ENCODE results near the gene TIMM44. TPM values are rescaled to one million over a fixed set of nuclear protein-coding genes. Genes with fewer than 3 reads are reported as not detected.
A peak's percentile ranks its signal among the peaks of the same experiment; 100 is the strongest.

TIMM44 gene
- total RNA-seq, 1 experiment from 2014 or later: 142 TPM

DNA sequence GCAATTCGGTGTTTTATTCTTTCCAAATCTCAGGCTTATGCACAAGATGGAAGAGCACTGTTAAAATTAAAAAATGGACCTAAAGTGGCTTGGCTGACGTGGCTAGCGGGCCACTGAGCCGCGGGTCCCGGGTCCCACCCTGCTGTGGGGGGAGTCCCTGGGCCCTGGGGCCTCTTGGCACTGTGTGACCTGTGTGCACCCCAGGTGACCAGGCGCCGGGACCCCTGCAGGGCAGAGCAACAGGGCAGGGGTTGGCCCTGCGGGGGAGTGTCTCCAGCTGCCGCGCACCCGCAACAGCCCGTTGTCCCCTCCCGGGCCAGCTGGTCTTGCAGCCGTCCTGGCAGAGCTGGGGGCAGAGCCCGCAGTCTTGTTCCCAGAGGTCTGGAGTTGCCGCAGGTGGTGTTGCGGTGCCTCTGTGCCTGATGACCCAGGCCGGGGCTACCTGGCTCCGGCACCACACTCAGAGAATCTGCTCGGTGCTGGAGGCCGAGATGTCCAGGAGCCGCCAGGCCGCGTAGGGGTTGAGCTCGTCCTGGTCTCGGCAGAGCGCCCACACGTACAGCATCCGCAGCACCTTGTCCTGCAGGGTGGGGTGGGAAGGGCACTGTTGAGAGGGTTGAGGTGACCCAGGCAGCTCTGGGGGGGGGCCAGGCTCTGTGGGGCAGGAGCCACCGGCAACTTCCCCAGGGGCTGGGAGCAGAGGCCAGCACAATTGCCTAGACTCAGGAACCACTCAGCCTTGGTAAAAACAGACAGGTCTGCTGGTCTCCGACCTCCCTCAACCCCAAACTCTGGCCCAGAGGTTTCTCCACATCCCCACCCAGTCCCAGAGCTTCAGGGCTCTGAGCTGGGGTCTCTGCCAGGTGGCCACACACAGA is 16.5 kb downstream of the TIMM44 start:
- Mint-ChIP-seq H3K27ac (ENCODE audit: low read depth, unreplicated experiment) (no peak overlapping the region), H3K27me3 (ENCODE audit: insufficient read depth, unreplicated experiment) (no peaks in the 10 kb centered on the region), H3K4me3 (ENCODE audit: unreplicated experiment) (peak overlapping the region; percentile 52), H3K36me3 (ENCODE audit: insufficient read depth, unreplicated experiment) (peaks cover 63% of the 10 kb centered on the region), H3K9me3 (ENCODE audit: unreplicated experiment) (no peaks in the 10 kb centered on the region), H3K4me1 (ENCODE audit: insufficient read depth, unreplicated experiment) (peaks cover 17% of the 10 kb centered on the region)
- ChIA-PET CTCF (interaction anchor here (0.5 to 1.7 kb wide), 5 partner anchors 27 to 246 kb away, joined by 3 to 4 read pairs (median 3); partner anchors contain the start of gene TRAPPC5), POLR2A (interaction anchor here (1.1 to 5.2 kb wide), 2 partner anchors 16 to 57 kb away, joined by 3 to 56 read pairs; partner anchors contain the start of gene TIMM44)
- intact Hi-C loops (cut with micrococcal nuclease): no loop called here
- BruUV-seq (replicated peaks): TSS peak; percentile 53
- DNase-seq (ENCODE audit: unreplicated experiment): no peak
- no peak for TF ChIP-seq CTCF (IDR thresholded peaks at IDR 0.05; ENCODE audit: unreplicated experiment)

DNA sequence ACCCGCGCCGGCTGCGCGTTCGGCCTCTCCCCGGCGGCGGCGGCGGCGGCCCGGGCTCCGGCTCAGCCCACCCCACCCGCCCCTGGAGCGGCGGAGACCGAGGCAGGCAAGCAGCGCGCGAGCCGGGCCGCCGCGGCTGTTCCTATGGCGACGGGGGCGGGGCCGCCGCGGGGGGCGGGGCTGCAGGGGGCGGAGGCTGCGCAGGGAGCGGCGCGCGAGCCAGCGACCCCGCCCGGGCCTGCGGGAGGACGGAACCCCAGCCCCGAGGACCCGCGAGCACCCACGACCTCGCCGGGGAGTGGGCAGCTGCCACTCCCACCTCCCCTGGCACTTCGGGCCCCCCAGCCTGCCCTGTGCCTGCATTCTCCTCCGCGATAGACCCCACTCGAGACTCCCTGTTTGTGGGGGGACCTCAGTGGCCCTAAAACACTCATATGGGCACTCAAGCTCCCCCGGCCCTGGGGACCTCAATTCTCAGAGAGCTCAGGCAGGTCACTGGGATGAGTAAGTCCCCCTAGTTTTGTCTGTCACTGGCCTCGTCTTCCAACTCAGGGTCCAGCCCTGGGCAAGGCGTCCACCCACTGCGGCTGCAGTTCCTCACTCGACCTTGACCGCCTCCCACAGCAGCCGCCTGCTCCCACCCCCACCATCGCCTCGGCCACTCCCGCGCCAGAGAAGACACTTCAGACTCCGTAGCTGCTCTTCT is 17.3 kb downstream of the TIMM44 start, which contains the start of gene CTXN1:
Gene CTXN1, minus strand, starts transcription at position 115 of the 706 bp plus-strand sequence. CDS start 597 bp downstream, outside the sequence.
- intact Hi-C loops (cut with micrococcal nuclease): no loop called here
- DNase-seq (ENCODE audit: unreplicated experiment): peak; percentile 56
- H3K4me1 Mint-ChIP-seq (ENCODE audit: insufficient read depth, unreplicated experiment): peaks cover 19% of the 10 kb centered on the region
- peaks cover 64% of the 10 kb centered on the region for H3K36me3 Mint-ChIP-seq (ENCODE audit: insufficient read depth, unreplicated experiment)
- no peak within 1 kb of the TSS for H3K27ac Mint-ChIP-seq (ENCODE audit: low read depth, unreplicated experiment)
- H3K9me3 Mint-ChIP-seq (ENCODE audit: unreplicated experiment): no peaks in the 10 kb centered on the region
- ChIA-PET POLR2A (interaction anchor here (0.6 to 5.2 kb wide), 2 partner anchors 17 kb away, joined by 3 to 56 read pairs; partner anchors contain the start of gene TIMM44), CTCF (interaction anchor here (0.5 to 1.7 kb wide), 4 partner anchors 28 to 76 kb away, joined by 3 to 4 read pairs (median 3); no protein-coding TSS in a partner anchor)
- H3K4me3 Mint-ChIP-seq (ENCODE audit: unreplicated experiment): peak within 1 kb of the TSS; percentile 71
- H3K27me3 Mint-ChIP-seq (ENCODE audit: insufficient read depth, unreplicated experiment): no peaks in the 10 kb centered on the region
- no TSS peak for BruUV-seq (replicated peaks)
- no peak for TF ChIP-seq CTCF (IDR thresholded peaks at IDR 0.05; ENCODE audit: unreplicated experiment)

DNA sequence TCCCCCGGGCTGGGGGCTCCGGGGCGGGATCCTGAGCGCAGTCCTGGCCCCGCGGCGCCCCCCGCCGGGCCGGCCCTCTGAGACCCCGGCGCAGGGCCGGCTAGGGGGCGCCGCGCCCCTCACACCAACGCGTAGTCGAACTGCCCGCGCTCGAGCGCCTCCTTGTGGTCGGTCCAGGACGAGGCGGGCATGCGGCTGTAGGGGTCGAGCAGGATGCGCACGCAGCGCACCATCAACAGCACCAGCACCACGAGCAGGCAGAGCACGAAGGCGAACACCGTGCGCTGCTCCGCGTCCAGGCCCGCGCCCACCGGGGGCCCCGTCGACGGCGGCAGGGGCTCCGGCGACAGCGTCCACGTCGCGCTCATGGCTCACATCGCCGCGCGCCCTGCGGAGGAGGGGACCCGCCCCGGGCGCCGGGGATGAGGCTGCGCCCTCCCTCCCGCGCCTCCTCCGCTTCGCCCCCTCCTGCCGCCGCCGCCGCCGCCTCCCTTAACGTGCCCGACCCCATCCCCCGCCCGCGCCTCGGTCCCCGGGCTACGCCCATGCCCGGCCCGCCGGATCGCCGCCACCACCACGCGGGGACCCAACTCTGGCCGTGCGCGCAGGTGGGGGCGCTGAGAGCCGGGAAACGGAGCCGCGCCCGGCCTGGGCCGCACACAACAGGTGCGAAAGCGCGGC is 18.2 kb downstream of the TIMM44 start:
- Mint-ChIP-seq H3K27ac (ENCODE audit: low read depth, unreplicated experiment) (no peak overlapping the region), H3K4me3 (ENCODE audit: unreplicated experiment) (peak overlapping the region; percentile 71), H3K36me3 (ENCODE audit: insufficient read depth, unreplicated experiment) (peaks cover 57% of the 10 kb centered on the region), H3K27me3 (ENCODE audit: insufficient read depth, unreplicated experiment) (no peaks in the 10 kb centered on the region), H3K4me1 (ENCODE audit: insufficient read depth, unreplicated experiment) (peaks cover 25% of the 10 kb centered on the region), H3K9me3 (ENCODE audit: unreplicated experiment) (no peaks in the 10 kb centered on the region)
- BruUV-seq (replicated peaks): no TSS peak
- POLR2A ChIA-PET: no interaction called here
- peak; percentile 58 for DNase-seq (ENCODE audit: unreplicated experiment)
- peak; percentile 87 for TF ChIP-seq CTCF (IDR thresholded peaks at IDR 0.05; ENCODE audit: unreplicated experiment)
- CTCF ChIA-PET: no interaction called here
- intact Hi-C loops (cut with micrococcal nuclease): no loop called here

Measured in MCF 10A (cell line).